ENCODE data around the gene FARS2. TPM values are rescaled to one million over a fixed set of nuclear protein-coding genes. Genes with fewer than 3 reads are reported as not detected.

FARS2 gene
- total RNA-seq, 1 experiment from 2014 or later: 15.0 TPM

DNA sequence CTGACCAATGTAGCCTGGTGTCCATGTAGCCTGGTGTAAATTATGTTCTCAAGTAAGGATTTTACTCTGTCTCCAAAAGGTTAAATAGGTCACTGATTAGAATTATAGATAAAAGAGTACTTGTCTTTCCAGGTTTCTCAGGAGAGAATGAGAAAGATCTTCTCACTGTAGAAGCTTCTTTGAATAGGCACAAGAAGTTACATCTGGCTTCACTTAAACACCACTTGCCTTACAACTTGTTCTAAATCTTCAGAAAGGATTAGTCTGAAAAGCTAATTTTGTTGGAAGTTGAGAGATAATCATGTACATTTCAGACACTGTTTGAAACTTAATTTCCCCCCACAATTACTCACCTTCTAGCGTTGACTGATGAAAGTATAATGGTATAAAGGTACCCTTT lies 275.3 kb downstream of the FARS2 start:
- POLR2A ChIA-PET: no interaction called here
- Mint-ChIP-seq H3K4me1 (peaks cover 4% of the 10 kb centered on the region), H3K9me3 (peaks cover 7% of the 10 kb centered on the region), H3K27me3 (ENCODE audit: low read depth) (no peaks in the 10 kb centered on the region), H3K4me3 (no peak overlapping the region), H3K27ac (no peak overlapping the region), H3K36me3 (0 out of 2 replicates have a peak, but pooled peaks cover 3% of the 10 kb centered on the region)
- CTCF ChIA-PET: interaction anchor here (0.8 kb wide), 1 partner anchor 595 kb away, joined by 5 read pairs; no protein-coding TSS in a partner anchor
- TF ChIP-seq NR1H2 (CRISPR knock-in tag; IDR thresholded peaks at IDR 0.05): no peak
- TF ChIP-seq, protein P1, sequence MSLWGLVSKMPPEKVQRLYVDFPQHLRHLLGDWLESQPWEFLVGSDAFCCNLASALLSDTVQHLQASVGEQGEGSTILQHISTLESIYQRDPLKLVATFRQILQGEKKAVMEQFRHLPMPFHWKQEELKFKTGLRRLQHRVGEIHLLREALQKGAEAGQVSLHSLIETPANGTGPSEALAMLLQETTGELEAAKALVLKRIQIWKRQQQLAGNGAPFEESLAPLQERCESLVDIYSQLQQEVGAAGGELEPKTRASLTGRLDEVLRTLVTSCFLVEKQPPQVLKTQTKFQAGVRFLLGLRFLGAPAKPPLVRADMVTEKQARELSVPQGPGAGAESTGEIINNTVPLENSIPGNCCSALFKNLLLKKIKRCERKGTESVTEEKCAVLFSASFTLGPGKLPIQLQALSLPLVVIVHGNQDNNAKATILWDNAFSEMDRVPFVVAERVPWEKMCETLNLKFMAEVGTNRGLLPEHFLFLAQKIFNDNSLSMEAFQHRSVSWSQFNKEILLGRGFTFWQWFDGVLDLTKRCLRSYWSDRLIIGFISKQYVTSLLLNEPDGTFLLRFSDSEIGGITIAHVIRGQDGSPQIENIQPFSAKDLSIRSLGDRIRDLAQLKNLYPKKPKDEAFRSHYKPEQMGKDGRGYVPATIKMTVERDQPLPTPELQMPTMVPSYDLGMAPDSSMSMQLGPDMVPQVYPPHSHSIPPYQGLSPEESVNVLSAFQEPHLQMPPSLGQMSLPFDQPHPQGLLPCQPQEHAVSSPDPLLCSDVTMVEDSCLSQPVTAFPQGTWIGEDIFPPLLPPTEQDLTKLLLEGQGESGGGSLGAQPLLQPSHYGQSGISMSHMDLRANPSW (CRISPR knock-in tag; conservative IDR thresholded peaks at IDR 0.05; ENCODE audit: low read depth): no peak
- TF ChIP-seq ZNF317 (CRISPR knock-in tag; IDR thresholded peaks at IDR 0.05; ENCODE audit: borderline replicate concordance, low read depth): no peak
- TF ChIP-seq, protein P2, sequence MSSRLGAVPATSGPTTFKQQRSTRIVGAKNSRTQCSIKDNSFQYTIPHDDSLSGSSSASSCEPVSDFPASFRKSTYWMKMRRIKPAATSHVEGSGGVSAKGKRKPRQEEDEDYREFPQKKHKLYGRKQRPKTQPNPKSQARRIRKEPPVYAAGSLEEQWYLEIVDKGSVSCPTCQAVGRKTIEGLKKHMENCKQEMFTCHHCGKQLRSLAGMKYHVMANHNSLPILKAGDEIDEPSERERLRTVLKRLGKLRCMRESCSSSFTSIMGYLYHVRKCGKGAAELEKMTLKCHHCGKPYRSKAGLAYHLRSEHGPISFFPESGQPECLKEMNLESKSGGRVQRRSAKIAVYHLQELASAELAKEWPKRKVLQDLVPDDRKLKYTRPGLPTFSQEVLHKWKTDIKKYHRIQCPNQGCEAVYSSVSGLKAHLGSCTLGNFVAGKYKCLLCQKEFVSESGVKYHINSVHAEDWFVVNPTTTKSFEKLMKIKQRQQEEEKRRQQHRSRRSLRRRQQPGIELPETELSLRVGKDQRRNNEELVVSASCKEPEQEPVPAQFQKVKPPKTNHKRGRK (CRISPR knock-in tag; IDR thresholded peaks at IDR 0.05; ENCODE audit: borderline replicate concordance): no peak
- TF ChIP-seq ELF4 (CRISPR knock-in tag; IDR thresholded peaks at IDR 0.05; ENCODE audit: low read depth): no peak
- no peak for TF ChIP-seq ESRRA (CRISPR knock-in tag; IDR thresholded peaks at IDR 0.05; ENCODE audit: borderline replicate concordance)
- no peak for TF ChIP-seq ZNF423 (CRISPR knock-in tag; IDR thresholded peaks at IDR 0.05)
- TF ChIP-seq OVOL2 (CRISPR knock-in tag; IDR thresholded peaks at IDR 0.05; ENCODE audit: borderline replicate concordance): no peak
- TF ChIP-seq, protein P3, sequence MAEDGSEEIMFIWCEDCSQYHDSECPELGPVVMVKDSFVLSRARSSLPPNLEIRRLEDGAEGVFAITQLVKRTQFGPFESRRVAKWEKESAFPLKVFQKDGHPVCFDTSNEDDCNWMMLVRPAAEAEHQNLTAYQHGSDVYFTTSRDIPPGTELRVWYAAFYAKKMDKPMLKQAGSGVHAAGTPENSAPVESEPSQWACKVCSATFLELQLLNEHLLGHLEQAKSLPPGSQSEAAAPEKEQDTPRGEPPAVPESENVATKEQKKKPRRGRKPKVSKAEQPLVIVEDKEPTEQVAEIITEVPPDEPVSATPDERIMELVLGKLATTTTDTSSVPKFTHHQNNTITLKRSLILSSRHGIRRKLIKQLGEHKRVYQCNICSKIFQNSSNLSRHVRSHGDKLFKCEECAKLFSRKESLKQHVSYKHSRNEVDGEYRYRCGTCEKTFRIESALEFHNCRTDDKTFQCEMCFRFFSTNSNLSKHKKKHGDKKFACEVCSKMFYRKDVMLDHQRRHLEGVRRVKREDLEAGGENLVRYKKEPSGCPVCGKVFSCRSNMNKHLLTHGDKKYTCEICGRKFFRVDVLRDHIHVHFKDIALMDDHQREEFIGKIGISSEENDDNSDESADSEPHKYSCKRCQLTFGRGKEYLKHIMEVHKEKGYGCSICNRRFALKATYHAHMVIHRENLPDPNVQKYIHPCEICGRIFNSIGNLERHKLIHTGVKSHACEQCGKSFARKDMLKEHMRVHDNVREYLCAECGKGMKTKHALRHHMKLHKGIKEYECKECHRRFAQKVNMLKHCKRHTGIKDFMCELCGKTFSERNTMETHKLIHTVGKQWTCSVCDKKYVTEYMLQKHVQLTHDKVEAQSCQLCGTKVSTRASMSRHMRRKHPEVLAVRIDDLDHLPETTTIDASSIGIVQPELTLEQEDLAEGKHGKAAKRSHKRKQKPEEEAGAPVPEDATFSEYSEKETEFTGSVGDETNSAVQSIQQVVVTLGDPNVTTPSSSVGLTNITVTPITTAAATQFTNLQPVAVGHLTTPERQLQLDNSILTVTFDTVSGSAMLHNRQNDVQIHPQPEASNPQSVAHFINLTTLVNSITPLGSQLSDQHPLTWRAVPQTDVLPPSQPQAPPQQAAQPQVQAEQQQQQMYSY (CRISPR knock-in tag; IDR thresholded peaks at IDR 0.05): no peak
- TF ChIP-seq JAZF1 (CRISPR knock-in tag; IDR thresholded peaks at IDR 0.05): no peak
- no peak for TF ChIP-seq ZBTB21 (CRISPR knock-in tag; IDR thresholded peaks at IDR 0.05; ENCODE audit: borderline replicate concordance)
- TF ChIP-seq, protein P4, sequence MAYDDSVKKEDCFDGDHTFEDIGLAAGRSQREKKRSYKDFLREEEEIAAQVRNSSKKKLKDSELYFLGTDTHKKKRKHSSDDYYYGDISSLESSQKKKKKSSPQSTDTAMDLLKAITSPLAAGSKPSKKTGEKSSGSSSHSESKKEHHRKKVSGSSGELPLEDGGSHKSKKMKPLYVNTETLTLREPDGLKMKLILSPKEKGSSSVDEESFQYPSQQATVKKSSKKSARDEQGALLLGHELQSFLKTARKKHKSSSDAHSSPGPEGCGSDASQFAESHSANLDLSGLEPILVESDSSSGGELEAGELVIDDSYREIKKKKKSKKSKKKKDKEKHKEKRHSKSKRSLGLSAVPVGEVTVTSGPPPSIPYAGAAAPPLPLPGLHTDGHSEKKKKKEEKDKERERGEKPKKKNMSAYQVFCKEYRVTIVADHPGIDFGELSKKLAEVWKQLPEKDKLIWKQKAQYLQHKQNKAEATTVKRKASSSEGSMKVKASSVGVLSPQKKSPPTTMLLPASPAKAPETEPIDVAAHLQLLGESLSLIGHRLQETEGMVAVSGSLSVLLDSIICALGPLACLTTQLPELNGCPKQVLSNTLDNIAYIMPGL (CRISPR knock-in tag; IDR thresholded peaks at IDR 0.05): no peak
- TF ChIP-seq, protein P5, sequence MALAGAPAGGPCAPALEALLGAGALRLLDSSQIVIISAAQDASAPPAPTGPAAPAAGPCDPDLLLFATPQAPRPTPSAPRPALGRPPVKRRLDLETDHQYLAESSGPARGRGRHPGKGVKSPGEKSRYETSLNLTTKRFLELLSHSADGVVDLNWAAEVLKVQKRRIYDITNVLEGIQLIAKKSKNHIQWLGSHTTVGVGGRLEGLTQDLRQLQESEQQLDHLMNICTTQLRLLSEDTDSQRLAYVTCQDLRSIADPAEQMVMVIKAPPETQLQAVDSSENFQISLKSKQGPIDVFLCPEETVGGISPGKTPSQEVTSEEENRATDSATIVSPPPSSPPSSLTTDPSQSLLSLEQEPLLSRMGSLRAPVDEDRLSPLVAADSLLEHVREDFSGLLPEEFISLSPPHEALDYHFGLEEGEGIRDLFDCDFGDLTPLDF (CRISPR knock-in tag; IDR thresholded peaks at IDR 0.05): no peak
- TF ChIP-seq NFYB (CRISPR knock-in tag; conservative IDR thresholded peaks at IDR 0.05; ENCODE audit: low read depth): no peak
- TF ChIP-seq ZNF232 (CRISPR knock-in tag; IDR thresholded peaks at IDR 0.05): no peak
- TF ChIP-seq, protein P6, sequence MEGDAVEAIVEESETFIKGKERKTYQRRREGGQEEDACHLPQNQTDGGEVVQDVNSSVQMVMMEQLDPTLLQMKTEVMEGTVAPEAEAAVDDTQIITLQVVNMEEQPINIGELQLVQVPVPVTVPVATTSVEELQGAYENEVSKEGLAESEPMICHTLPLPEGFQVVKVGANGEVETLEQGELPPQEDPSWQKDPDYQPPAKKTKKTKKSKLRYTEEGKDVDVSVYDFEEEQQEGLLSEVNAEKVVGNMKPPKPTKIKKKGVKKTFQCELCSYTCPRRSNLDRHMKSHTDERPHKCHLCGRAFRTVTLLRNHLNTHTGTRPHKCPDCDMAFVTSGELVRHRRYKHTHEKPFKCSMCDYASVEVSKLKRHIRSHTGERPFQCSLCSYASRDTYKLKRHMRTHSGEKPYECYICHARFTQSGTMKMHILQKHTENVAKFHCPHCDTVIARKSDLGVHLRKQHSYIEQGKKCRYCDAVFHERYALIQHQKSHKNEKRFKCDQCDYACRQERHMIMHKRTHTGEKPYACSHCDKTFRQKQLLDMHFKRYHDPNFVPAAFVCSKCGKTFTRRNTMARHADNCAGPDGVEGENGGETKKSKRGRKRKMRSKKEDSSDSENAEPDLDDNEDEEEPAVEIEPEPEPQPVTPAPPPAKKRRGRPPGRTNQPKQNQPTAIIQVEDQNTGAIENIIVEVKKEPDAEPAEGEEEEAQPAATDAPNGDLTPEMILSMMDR (IDR thresholded peaks at IDR 0.05): no peak
- ATAC-seq (no peak), DNase-seq (ENCODE audit: low spot score) (no peak)

Data from WTC11 (cell line).